B cell (primary cell): ENCODE results near the gene MAST2. TPM values are rescaled to one million over a fixed set of nuclear protein-coding genes. Genes with fewer than 3 reads are reported as not detected.

Experiments used
- ATAC-seq: fragments of 200-7000 bp; cut with Tn5 transposase; one replicate; pipeline ENCODE4 v1.10.0; 2021; ENCODE audit warnings: low read depth, mild to moderate bottlenecking, moderate number of reproducible peaks, moderate library complexity
- CTCF ChIA-PET: fragments of 350-600 bp; sonication (Branson Sonifier 250); formaldehyde crosslinking; loops from one replicate; lab custom pipeline; 2021; ENCODE audit warnings: antibody characterized with exemption, inconsistent platforms; lab: Charles Lee
- POLR2A ChIA-PET: fragments of 350-600 bp; sonication (Branson Sonifier 250); formaldehyde crosslinking; loops from one replicate; lab custom pipeline; 2021; ENCODE audit warnings: antibody characterized with exemption; lab: Charles Lee
- DNase-seq: peaks from one replicate; pipeline ENCODE4 v3.0.0; 2013
- H2AFZ ChIP-seq: 2 replicates; pipeline ENCODE4 v1.6.1; 2012; ENCODE audit warnings: mild to moderate bottlenecking, low read depth, low read length; ENCODE audit not compliant: insufficient read depth, poor library complexity, severe bottlenecking
- H3K27ac ChIP-seq, 2 donors: 1 replicate in 1 of 2; 2 replicates in 1 of 2; pipeline ENCODE4 v1.5.1; 2012 to 2013; ENCODE audit warnings: low read length in 2 of 2, mild to moderate bottlenecking in 2 of 2, moderate library complexity in 1 of 2
- H3K27me3 ChIP-seq, 4 experiments: fragments of 200-600 bp in 1 of 4; sonication (generic) in 1 of 4; replicated peaks in 1 of 4; 1 replicate in 2 of 4; 2 replicates in 2 of 4; pipeline versions ENCODE4 v1.6.1 to v1.7.0; 2013 to 2016; ENCODE audit warnings: low read length in 3 of 4, mild to moderate bottlenecking in 2 of 4, mixed read lengths in 1 of 4, moderate library complexity in 1 of 4; ENCODE audit not compliant: insufficient read depth in 4 of 4, control insufficient read depth in 3 of 4; ENCODE audit errors: control extremely low read depth in 1 of 4
- H3K36me3 ChIP-seq, 2 experiments: replicated peaks in 1 of 2; 1 replicate in 1 of 2; 2 replicates in 1 of 2; pipeline versions ENCODE4 v1.6.1 to v1.7.1; 2013; ENCODE audit warnings: low read length in 1 of 2; ENCODE audit not compliant: insufficient read depth in 2 of 2, control insufficient read depth in 1 of 2; ENCODE audit errors: control extremely low read depth in 1 of 2, extremely low read depth in 1 of 2
- H3K4me1 ChIP-seq, 2 donors: fragments of 200-600 bp in 1 of 2; sonication (generic) in 1 of 2; 1 replicate in 1 of 2; 2 replicates in 1 of 2; pipeline versions ENCODE4 v1.5.1 to v1.6.1; 2013 to 2017; ENCODE audit warnings: low read length in 2 of 2; ENCODE audit not compliant: control insufficient read depth in 2 of 2, insufficient read depth in 2 of 2
- H3K4me2 ChIP-seq: replicated peaks from 2 replicates; pipeline ENCODE3; 2012; ENCODE audit warnings: mild to moderate bottlenecking, low read depth, low read length; ENCODE audit not compliant: poor library complexity, severe bottlenecking
- H3K4me3 ChIP-seq, 5 experiments: fragments of 200-600 bp in 1 of 5; sonication (generic) in 1 of 5; 1 replicate in 3 of 5; 2 replicates in 2 of 5; pipeline versions ENCODE4 v1.5.1 to v1.7.0; 2011 to 2016; ENCODE audit warnings: low read length in 4 of 5, mild to moderate bottlenecking in 4 of 5, low read depth in 2 of 5, control low read depth in 1 of 5, moderate library complexity in 1 of 5; ENCODE audit not compliant: insufficient read depth in 1 of 5; ENCODE audit errors: control extremely low read depth in 1 of 5, extremely low read depth in 1 of 5
- H3K79me2 ChIP-seq: fragments of 200-600 bp; sonication (generic); one replicate; pipeline ENCODE4 v1.6.0; 2016; ENCODE audit warnings: low read length; ENCODE audit not compliant: control insufficient read depth, insufficient read depth
- H3K9ac ChIP-seq: fragments of 200-600 bp; sonication (generic); 2 replicates; pipeline ENCODE4 v1.6.1; 2017; ENCODE audit warnings: mild to moderate bottlenecking, low read length, moderate library complexity
- H3K9me3 ChIP-seq, 3 donors: one replicate each; pipeline versions ENCODE4 v1.6.1 to v1.7.1; 2013; ENCODE audit warnings: low read length in 2 of 3; ENCODE audit not compliant: control insufficient read depth in 2 of 3, insufficient read depth in 1 of 3; ENCODE audit errors: control extremely low read depth in 1 of 3
- H4K20me1 ChIP-seq: 2 replicates; pipeline ENCODE4 v1.6.0; 2012; ENCODE audit warnings: mild to moderate bottlenecking, low read length; ENCODE audit not compliant: insufficient read depth, control insufficient read depth, poor library complexity, severe bottlenecking
- H3K27ac Mint-ChIP-seq: one replicate; pipeline ENCODE4 v1.8.0; 2021; ENCODE audit warnings: mixed read lengths
- H3K27me3 Mint-ChIP-seq: one replicate; pipeline ENCODE4 v1.8.0; 2021; ENCODE audit warnings: mixed read lengths
- H3K4me1 Mint-ChIP-seq: one replicate; pipeline ENCODE4 v1.8.0; 2021; ENCODE audit warnings: mixed read lengths
- H3K4me3 Mint-ChIP-seq: one replicate; pipeline ENCODE4 v1.8.0; 2021; ENCODE audit warnings: mixed read lengths
- H3K9me3 Mint-ChIP-seq: one replicate; pipeline ENCODE4 v1.8.0; 2022; ENCODE audit warnings: mixed read lengths; ENCODE audit not compliant: insufficient read depth
- EZH2 ChIP-seq: IDR thresholded peaks from 2 replicates; pipeline ENCODE4 v1.6.1; 2012; ENCODE audit warnings: borderline replicate concordance, low read depth, mild to moderate bottlenecking, moderate library complexity, low read length; ENCODE audit not compliant: insufficient read depth, poor library complexity, severe bottlenecking
- WGBS: methylation state at CpG from one replicate; pipeline ENCODE4 v1.1.5; 2013; ENCODE audit warnings: missing lambda C conversion rate; ENCODE audit not compliant: insufficient coverage; 5-methylcytosine and 5-hydroxymethylcytosine counted together
- intact Hi-C: fragments of 100-400 bp; cut with micrococcal nuclease; formaldehyde crosslinking; loops from one replicate; pipeline ENCODE4 v1.10.0; 2022
- polyA plus RNA-seq: library from polyadenylated mRNA; depleted of rRNA; stranded (reverse); fragments of >200 nt; gene quantifications from 2 replicates; pipeline ENCODE4 v1.2.3, GENCODE V29; 2012
- total RNA-seq, 2 donors: library from RNA; stranded (reverse); fragments of 120-200 nt in 1 of 2; gene quantifications; 1 replicate in 1 of 2; 2 replicates in 1 of 2; pipeline versions ENCODE4 v1.2.3 to v1.2.4, GENCODE V29; 2013 to 2022
- TF ChIP-seq, protein P1 (sequence below): fragments of 200-600 bp; IDR thresholded peaks from one replicate; pipeline ENCODE4 v1.8.0; 2022; ENCODE audit warnings: antibody characterized with exemption, mild to moderate bottlenecking

The MAST2 gene
- total and polyA plus RNA-seq, 2 donors (not counting 1 experiment from before 2014, with no cell fraction given), result 12.5 to 23.3 TPM

DNA sequence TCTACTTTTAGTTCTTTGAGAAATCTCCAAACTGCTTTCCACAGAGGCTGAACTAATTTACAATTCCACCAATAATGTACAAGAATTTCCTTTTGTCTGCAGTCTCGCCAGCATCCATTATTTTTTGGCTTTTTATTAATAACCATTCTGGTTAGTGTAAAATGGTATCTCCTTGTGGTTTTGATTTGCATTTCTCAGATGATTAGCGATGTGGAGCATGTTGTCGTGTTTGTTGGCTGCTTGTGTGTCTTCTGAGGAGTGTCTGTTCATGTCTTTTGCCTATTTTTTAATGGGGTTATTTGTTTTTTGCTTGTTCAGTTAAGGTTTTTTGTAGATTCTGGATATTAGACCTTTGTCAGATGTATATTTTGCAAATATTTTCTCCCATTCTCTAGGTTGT is 131.5 kb downstream of the MAST2 start:
- no peak overlapping the region for H3K27ac ChIP-seq
- no peak for TF ChIP-seq EZH2
- TF ChIP-seq, protein P1, sequence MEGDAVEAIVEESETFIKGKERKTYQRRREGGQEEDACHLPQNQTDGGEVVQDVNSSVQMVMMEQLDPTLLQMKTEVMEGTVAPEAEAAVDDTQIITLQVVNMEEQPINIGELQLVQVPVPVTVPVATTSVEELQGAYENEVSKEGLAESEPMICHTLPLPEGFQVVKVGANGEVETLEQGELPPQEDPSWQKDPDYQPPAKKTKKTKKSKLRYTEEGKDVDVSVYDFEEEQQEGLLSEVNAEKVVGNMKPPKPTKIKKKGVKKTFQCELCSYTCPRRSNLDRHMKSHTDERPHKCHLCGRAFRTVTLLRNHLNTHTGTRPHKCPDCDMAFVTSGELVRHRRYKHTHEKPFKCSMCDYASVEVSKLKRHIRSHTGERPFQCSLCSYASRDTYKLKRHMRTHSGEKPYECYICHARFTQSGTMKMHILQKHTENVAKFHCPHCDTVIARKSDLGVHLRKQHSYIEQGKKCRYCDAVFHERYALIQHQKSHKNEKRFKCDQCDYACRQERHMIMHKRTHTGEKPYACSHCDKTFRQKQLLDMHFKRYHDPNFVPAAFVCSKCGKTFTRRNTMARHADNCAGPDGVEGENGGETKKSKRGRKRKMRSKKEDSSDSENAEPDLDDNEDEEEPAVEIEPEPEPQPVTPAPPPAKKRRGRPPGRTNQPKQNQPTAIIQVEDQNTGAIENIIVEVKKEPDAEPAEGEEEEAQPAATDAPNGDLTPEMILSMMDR, result no peak
- no peaks in the 10 kb centered on the region for H3K36me3 ChIP-seq
- DNase-seq, result peak; percentile 12
- H3K9me3 Mint-ChIP-seq, result no peaks in the 10 kb centered on the region
- 17% methylated on average over 2 of the region's 3 CpGs for WGBS
- H3K4me3 Mint-ChIP-seq, result peak overlapping the region; percentile 11
- H4K20me1 ChIP-seq, result no peaks in the 10 kb centered on the region
- no peaks in the 10 kb centered on the region for H3K27me3 Mint-ChIP-seq
- no peaks in the 10 kb centered on the region for H3K27me3 ChIP-seq
- no peak overlapping the region for H3K4me3 ChIP-seq
- POLR2A ChIA-PET, result no interaction called here
- H3K79me2 ChIP-seq, result peaks cover 5% of the 10 kb centered on the region
- CTCF ChIA-PET, result no interaction called here
- peaks cover 20 to 22% of the 10 kb centered on the region in 2 donors for H3K4me1 ChIP-seq
- no peak overlapping the region for H2AFZ ChIP-seq
- H3K9ac ChIP-seq, result no peak overlapping the region
- no peak overlapping the region for H3K4me2 ChIP-seq
- no peak overlapping the region for H3K27ac Mint-ChIP-seq
- ATAC-seq, result no peak
- intact Hi-C loops, result no loop called here
- no peaks in the 10 kb centered on the region for H3K9me3 ChIP-seq
- peaks cover 28% of the 10 kb centered on the region for H3K4me1 Mint-ChIP-seq

DNA sequence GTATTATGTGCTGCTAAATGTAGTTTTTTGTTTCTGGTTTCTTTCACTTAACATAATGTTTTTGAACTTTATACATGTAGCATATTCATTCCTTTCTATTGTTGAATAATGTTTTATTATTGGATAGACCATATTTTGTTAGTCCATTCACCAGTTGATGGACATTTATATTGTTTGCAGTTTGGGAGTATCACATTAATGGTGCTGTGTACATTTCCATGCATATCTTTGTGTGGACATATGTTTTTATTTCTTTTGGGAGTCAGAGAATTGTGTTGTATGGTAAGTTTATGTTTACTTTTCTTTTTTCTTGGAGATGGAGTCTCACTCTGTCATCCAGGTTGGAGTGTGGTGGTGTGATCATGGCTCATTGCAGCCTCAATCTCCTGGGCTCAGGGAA is 134.6 kb downstream of the MAST2 start:
- Histone ChIP-seq H3K27me3 (no peaks in the 10 kb centered on the region), H3K36me3 (peaks cover 0 to 2% of the 10 kb centered on the region in 2 experiments), H2AFZ (no peak overlapping the region), H3K9ac (no peak overlapping the region), H3K4me1 (peaks cover 20 to 22% of the 10 kb centered on the region in 2 donors), H4K20me1 (no peaks in the 10 kb centered on the region), H3K4me2 (no peak overlapping the region), H3K27ac (no peak overlapping the region), H3K9me3 (peaks cover 0 to 13% (median 4%) of the 10 kb centered on the region in 3 donors), H3K79me2 (peaks cover 11% of the 10 kb centered on the region), H3K4me3 (no peak overlapping the region)
- TF ChIP-seq EZH2, result no peak
- TF ChIP-seq, protein P1, result no peak
- CTCF ChIA-PET, result no interaction called here
- Mint-ChIP-seq H3K4me3 (no peak overlapping the region), H3K27ac (no peak overlapping the region), H3K27me3 (no peaks in the 10 kb centered on the region), H3K9me3 (peaks cover 2% of the 10 kb centered on the region), H3K4me1 (peaks cover 28% of the 10 kb centered on the region)
- intact Hi-C loops, result no loop called here
- ATAC-seq (no peak), DNase-seq (no peak)
- POLR2A ChIA-PET, result no interaction called here
